Smooth muscle cell (in vitro differentiated cells): ENCODE measurements around the gene TRIM37. TPM values are rescaled to one million over a fixed set of nuclear protein-coding genes. Genes with fewer than 3 reads are reported as not detected.

Experiments used
- DNase-seq: peaks from one replicate; lab custom pipeline; 2025; ENCODE audit not compliant: unreplicated experiment; lab: John Stamatoyannopoulos, UW
- H2AFZ ChIP-seq: fragments of 200-600 bp; sonication (generic); 2 replicates; pipeline ENCODE4 v1.6.0; 2016; ENCODE audit warnings: antibody characterized with exemption, low read depth, mild to moderate bottlenecking
- H3F3A ChIP-seq: fragments of 200-600 bp; sonication (generic); 2 replicates; pipeline ENCODE4 v1.6.0; 2017; ENCODE audit warnings: antibody characterized with exemption, low read depth
- H3K27ac ChIP-seq: fragments of 200-600 bp; sonication (generic); 2 replicates; pipeline ENCODE4 v1.5.1; 2016; ENCODE audit warnings: low read depth, mild to moderate bottlenecking
- H3K27me3 ChIP-seq: fragments of 200-600 bp; sonication (generic); 2 replicates; pipeline ENCODE4 v1.6.1; 2016; ENCODE audit warnings: low read depth, mild to moderate bottlenecking
- H3K36me3 ChIP-seq: fragments of 200-600 bp; sonication (generic); 2 replicates; pipeline ENCODE4 v1.5.1; 2016; ENCODE audit warnings: low read depth
- H3K4me1 ChIP-seq: fragments of 200-600 bp; sonication (generic); 2 replicates; pipeline ENCODE4 v1.5.1; 2016; ENCODE audit warnings: low read depth
- H3K4me2 ChIP-seq: fragments of 200-600 bp; sonication (generic); 2 replicates; pipeline ENCODE4 v1.6.0; 2016; ENCODE audit warnings: mild to moderate bottlenecking
- H3K4me3 ChIP-seq: fragments of 200-600 bp; sonication (generic); 2 replicates; pipeline ENCODE4 v1.5.1; 2016; ENCODE audit warnings: mild to moderate bottlenecking
- H3K79me2 ChIP-seq: fragments of 200-600 bp; sonication (generic); 2 replicates; pipeline ENCODE4 v1.6.0; 2016; ENCODE audit warnings: low read depth, mild to moderate bottlenecking
- H3K9ac ChIP-seq: fragments of 200-600 bp; sonication (generic); 2 replicates; pipeline ENCODE4 v1.6.0; 2016; ENCODE audit warnings: low read depth
- H3K9me3 ChIP-seq: fragments of 200-600 bp; sonication (generic); replicated peaks from 2 replicates; pipeline ENCODE4 v1.5.1; 2016; ENCODE audit warnings: low read depth
- H4K20me1 ChIP-seq: fragments of 200-600 bp; sonication (generic); 2 replicates; pipeline ENCODE4 v1.6.0; 2016; ENCODE audit warnings: low read depth
- CTCF ChIP-seq: fragments of 200-600 bp; sonication (generic); IDR thresholded peaks from 2 replicates; pipeline ENCODE4 v1.5.1; 2017; ENCODE audit warnings: borderline replicate concordance, mild to moderate bottlenecking, antibody characterized with exemption; ENCODE audit not compliant: insufficient read depth, poor library complexity, severe bottlenecking
- WGBS: methylation state at CpG from one replicate; pipeline ENCODE4 v1.1.7; 2016; ENCODE audit warnings: low lambda C conversion rate; 5-methylcytosine and 5-hydroxymethylcytosine counted together
- polyA plus RNA-seq: library from polyadenylated mRNA; unstranded; fragments of >200 nt; fragmentation: Nextera tagmentation; extraction: Ambion mirVana; gene quantifications from 2 replicates; pipeline ENCODE4 v1.2.1, GENCODE V29; 2016
- total RNA-seq: library from RNA; depleted of rRNA; stranded (reverse); fragments of >200 nt; gene quantifications from 2 replicates; pipeline ENCODE4 v1.2.3, GENCODE V29; 2014

TRIM37 gene
- total RNA-seq (16.5 and 20.7 TPM in 2 replicates), polyA plus RNA-seq (8.0 and 11.4 TPM in 2 replicates)

GRCh38 chr17:59106463-59107305 is at the start of gene TRIM37:
Gene TRIM37, minus strand, starts transcription at chr17:59106880. Its CDS starts 419 bp downstream, at chr17:59106461.
- no peaks in the 10 kb centered on the region for H3K9me3 ChIP-seq
- H2AFZ ChIP-seq, result peak within 1 kb of the TSS; percentile 80
- H3K27me3 ChIP-seq, result no peaks in the 10 kb centered on the region
- H3K4me1 ChIP-seq, result peaks cover 11% of the 10 kb centered on the region
- H3F3A ChIP-seq, result peaks cover 4% of the 10 kb centered on the region
- H3K4me3 ChIP-seq, result peak within 1 kb of the TSS; percentile 87
- under 1% methylated on average over 83 of the region's 89 CpGs for WGBS
- H3K79me2 ChIP-seq, result peaks cover 23% of the 10 kb centered on the region
- peaks cover 4% of the 10 kb centered on the region for H4K20me1 ChIP-seq
- DNase-seq, result peak; percentile 93
- H3K36me3 ChIP-seq, result peaks cover 3% of the 10 kb centered on the region
- H3K27ac ChIP-seq, result peak within 1 kb of the TSS; percentile 74
- H3K9ac ChIP-seq, result peak within 1 kb of the TSS; percentile 87
- peak within 1 kb of the TSS; percentile 92 for H3K4me2 ChIP-seq
- TF ChIP-seq CTCF, result no peak

GRCh38 chr17:59155439-59156177 is 48.9 kb upstream of the TRIM37 start, which contains the start of gene PRR11:
Gene PRR11, plus strand, starts transcription at chr17:59155746. Its CDS starts 14,007 bp downstream, at chr17:59169753.
- no peaks in the 10 kb centered on the region for H4K20me1 ChIP-seq
- peak within 1 kb of the TSS; percentile 80 for H3K9ac ChIP-seq
- H3K9me3 ChIP-seq, result no peaks in the 10 kb centered on the region
- H3K27ac ChIP-seq, result peak within 1 kb of the TSS; percentile 88
- peaks cover 37% of the 10 kb centered on the region for H3K4me1 ChIP-seq
- H3K4me3 ChIP-seq, result peak within 1 kb of the TSS; percentile 80
- under 1% methylated on average over 25 of the region's 25 CpGs for WGBS
- H3K79me2 ChIP-seq, result peaks cover 79% of the 10 kb centered on the region
- H3K4me2 ChIP-seq, result peak within 1 kb of the TSS; percentile 99
- H3K36me3 ChIP-seq, result no peaks in the 10 kb centered on the region
- DNase-seq, result peak; percentile 90
- TF ChIP-seq CTCF, result no peak
- H3F3A ChIP-seq, result peaks cover 8% of the 10 kb centered on the region
- H2AFZ ChIP-seq, result peak within 1 kb of the TSS; percentile 99
- H3K27me3 ChIP-seq, result no peaks in the 10 kb centered on the region

GRCh38 chr17:59154721-59155438 is 48.2 kb upstream of the TRIM37 start, which contains the start of gene SKA2:
Gene SKA2, minus strand, starts transcription at chr17:59155186. Its CDS starts 23 bp downstream, at chr17:59155163.
- peaks cover 1% of the 10 kb centered on the region for H4K20me1 ChIP-seq
- peaks cover 79% of the 10 kb centered on the region for H3K79me2 ChIP-seq
- peak within 1 kb of the TSS; percentile 80 for H3K9ac ChIP-seq
- H3F3A ChIP-seq, result peaks cover 8% of the 10 kb centered on the region
- H3K9me3 ChIP-seq, result no peaks in the 10 kb centered on the region
- H3K27me3 ChIP-seq, result no peaks in the 10 kb centered on the region
- peak within 1 kb of the TSS; percentile 99 for H2AFZ ChIP-seq
- no peak for TF ChIP-seq CTCF
- no peaks in the 10 kb centered on the region for H3K36me3 ChIP-seq
- WGBS, result 1% methylated on average over 37 of the region's 39 CpGs
- H3K4me2 ChIP-seq, result peak within 1 kb of the TSS; percentile 99
- peaks cover 37% of the 10 kb centered on the region for H3K4me1 ChIP-seq
- H3K4me3 ChIP-seq, result peak within 1 kb of the TSS; percentile 80
- DNase-seq, result peak; percentile 92
- H3K27ac ChIP-seq, result peak within 1 kb of the TSS; percentile 88
